Nephron (organoid): ENCODE measurements around the gene TACC3.
A peak's percentile ranks its signal among the peaks of the same experiment; 100 is the strongest.

Experiments
- H3K27ac Mint-ChIP-seq, 3 experiments: 2 replicates each; pipeline ENCODE4 v1.8.0; 2020; ENCODE audit warnings: mixed read lengths in 3 of 3, mild to moderate bottlenecking in 2 of 3, moderate library complexity in 1 of 3
- H3K27me3 Mint-ChIP-seq: 2 replicates; pipeline ENCODE4 v1.8.0; 2021; ENCODE audit warnings: low read depth, mild to moderate bottlenecking, moderate library complexity, mixed read lengths
- H3K36me3 Mint-ChIP-seq: 2 replicates; pipeline ENCODE4 v1.8.0; 2020; ENCODE audit warnings: low read depth, mixed read lengths
- H3K4me1 Mint-ChIP-seq: 2 replicates; pipeline ENCODE4 v1.8.0; 2020; ENCODE audit warnings: mixed read lengths
- H3K4me3 Mint-ChIP-seq, 3 experiments: 2 replicates each; pipeline ENCODE4 v1.8.0; 2020; ENCODE audit warnings: mild to moderate bottlenecking in 3 of 3, mixed read lengths in 3 of 3, moderate library complexity in 2 of 3
- H3K9me3 Mint-ChIP-seq: 2 replicates; pipeline ENCODE4 v1.8.0; 2020; ENCODE audit warnings: mixed read lengths
- CTCF ChIP-seq, 3 experiments: fragments of 200-600 bp; sonication (generic); IDR thresholded peaks; one replicate each; pipeline ENCODE4 v1.5.0; 2021; ENCODE audit warnings: antibody characterized with exemption in 3 of 3; ENCODE audit not compliant: unreplicated experiment in 3 of 3

TACC3 gene

GRCh38 chr4:1708581-1708980 is 12.7 kb upstream of the TACC3 start:
- Mint-ChIP-seq H3K4me1 (peaks cover 25% of the 10 kb centered on the region), H3K27me3 (no peaks in the 10 kb centered on the region)
- TF ChIP-seq CTCF (IDR thresholded peaks at IDR 0.05; ENCODE audit: unreplicated experiment in 3 of 3): no peak

GRCh38 chr4:1711055-1711570 is 10.2 kb upstream of the TACC3 start:
- Mint-ChIP-seq H3K36me3 (peaks cover 26% of the 10 kb centered on the region), H3K4me3 (peak overlapping the region; percentile 90 to 98 (median 93)), H3K27ac (peak overlapping the region; percentile 80 to 94 (median 93)), H3K9me3 (no peaks in the 10 kb centered on the region), H3K4me1 (peaks cover 15% of the 10 kb centered on the region), H3K27me3 (no peaks in the 10 kb centered on the region)
- TF ChIP-seq CTCF (IDR thresholded peaks at IDR 0.05; ENCODE audit: unreplicated experiment in 3 of 3): no peak

More at GRCh38 chr4:1708581-1708980, 12.7 kb upstream of the TACC3 start:
- Mint-ChIP-seq H3K36me3 (peaks cover 45% of the 10 kb centered on the region), H3K9me3 (no peaks in the 10 kb centered on the region), H3K27ac (peak overlapping the region; percentile 80 to 93 (median 85)), H3K4me3 (peak overlapping the region; percentile 59 to 98 (median 93))

- peak overlapping the region; percentile 80 to 94 (median 93) for H3K27ac Mint-ChIP-seq
These were observed 9.6 kb upstream of the TACC3 start for GRCh38 chr4:1711571-1712215.

GRCh38 chr4:1712216-1713002 is 8.9 kb upstream of the TACC3 start, which contains the start of gene SLBP:
Gene SLBP (minus strand): TSS chr4:1712319. CDS start chr4:1712188, 131 bp downstream.
- Mint-ChIP-seq H3K9me3 (no peaks in the 10 kb centered on the region), H3K27ac (peak within 1 kb of the TSS; percentile 80 to 96 (median 93)), H3K27me3 (no peaks in the 10 kb centered on the region), H3K4me3 (peak within 1 kb of the TSS; percentile 93 to 98 (median 94)), H3K36me3 (peaks cover 22% of the 10 kb centered on the region), H3K4me1 (peaks cover 15% of the 10 kb centered on the region)
- no peak for TF ChIP-seq CTCF (IDR thresholded peaks at IDR 0.05; ENCODE audit: unreplicated experiment in 3 of 3)

More at GRCh38 chr4:1711571-1712215, 9.6 kb upstream of the TACC3 start:
- Mint-ChIP-seq H3K4me1 (peaks cover 15% of the 10 kb centered on the region), H3K36me3 (peaks cover 22% of the 10 kb centered on the region), H3K4me3 (peak overlapping the region; percentile 90 to 98 (median 93)), H3K9me3 (no peaks in the 10 kb centered on the region), H3K27me3 (no peaks in the 10 kb centered on the region)
- TF ChIP-seq CTCF (IDR thresholded peaks at IDR 0.05; ENCODE audit: unreplicated experiment in 3 of 3): no peak

GRCh38 chr4:1713003-1713851 is 8.1 kb upstream of the TACC3 start:
- Mint-ChIP-seq H3K4me1 (peaks cover 15% of the 10 kb centered on the region), H3K27me3 (no peaks in the 10 kb centered on the region), H3K27ac (peak overlapping the region; percentile 66 to 96 (median 90)), H3K36me3 (peaks cover 20% of the 10 kb centered on the region), H3K4me3 (peak overlapping the region; percentile 86 to 94 (median 86)), H3K9me3 (no peaks in the 10 kb centered on the region)
- TF ChIP-seq CTCF (IDR thresholded peaks at IDR 0.05; ENCODE audit: unreplicated experiment in 3 of 3): no peak
